ENCODE data around the gene BTNL2. TPM values are rescaled to one million over a fixed set of nuclear protein-coding genes. Genes with fewer than 3 reads are reported as not detected.

Gene BTNL2
- total RNA-seq, 3 donors from 2014 or later, result not detected

- no peak for TF ChIP-seq CTCF (IDR thresholded peaks at IDR 0.05)
- Histone ChIP-seq H3K9me3 (no peaks in the 10 kb centered on the region), H3K4me1 (ENCODE audit: low read depth) (no peaks in the 10 kb centered on the region), H3K4me3 (no peak overlapping the region), H3K36me3 (ENCODE audit: low read depth) (no peaks in the 10 kb centered on the region)
- DNase-seq (no peak), ATAC-seq (no peak)
- intact Hi-C loops (cut with DNase I, micrococcal nuclease), result no loop called here
These were observed 15.5 kb downstream of the BTNL2 start for GRCh38 chr6:32391505-32391904.

- Histone ChIP-seq H3K36me3 (ENCODE audit: low read depth) (no peaks in the 10 kb centered on the region), H3K4me3 (no peak overlapping the region), H3K9me3 (no peaks in the 10 kb centered on the region), H3K4me1 (ENCODE audit: low read depth) (no peaks in the 10 kb centered on the region)
- no peak for TF ChIP-seq CTCF (IDR thresholded peaks at IDR 0.05)
- ATAC-seq (no peak), DNase-seq (no peak)
- intact Hi-C loops (cut with DNase I, micrococcal nuclease), result no loop called here
These were observed 19.2 kb downstream of the BTNL2 start for GRCh38 chr6:32387589-32388340.

GRCh38 chr6:32386040-32386439, 20.9 kb downstream of the BTNL2 start:
- DNase-seq, result no peak
- ATAC-seq, result no peak
- no peaks in the 10 kb centered on the region for H3K9me3 ChIP-seq
- no peaks in the 10 kb centered on the region for H3K36me3 ChIP-seq (ENCODE audit: low read depth)
- no peak overlapping the region for H3K4me3 ChIP-seq
- H3K4me1 ChIP-seq (ENCODE audit: low read depth), result no peaks in the 10 kb centered on the region
- intact Hi-C loops (cut with DNase I, micrococcal nuclease), result no loop called here
- no peak for TF ChIP-seq CTCF (IDR thresholded peaks at IDR 0.05)

- no peak for DNase-seq
- intact Hi-C loops (cut with DNase I, micrococcal nuclease), result no loop called here
- TF ChIP-seq CTCF (IDR thresholded peaks at IDR 0.05), result no peak
- no peak for ATAC-seq
- Histone ChIP-seq H3K4me3 (no peak overlapping the region), H3K36me3 (ENCODE audit: low read depth) (no peaks in the 10 kb centered on the region), H3K9me3 (no peaks in the 10 kb centered on the region), H3K4me1 (ENCODE audit: low read depth) (no peaks in the 10 kb centered on the region)
These were observed 24.1 kb downstream of the BTNL2 start for GRCh38 chr6:32382757-32383420.

- intact Hi-C loops (cut with DNase I, micrococcal nuclease), result no loop called here
- TF ChIP-seq CTCF (IDR thresholded peaks at IDR 0.05), result no peak
- Histone ChIP-seq H3K4me3 (no peak overlapping the region), H3K4me1 (ENCODE audit: low read depth) (no peaks in the 10 kb centered on the region), H3K36me3 (ENCODE audit: low read depth) (no peaks in the 10 kb centered on the region), H3K9me3 (no peaks in the 10 kb centered on the region)
- DNase-seq (no peak), ATAC-seq (no peak)
These were observed 27.4 kb downstream of the BTNL2 start for GRCh38 chr6:32379545-32379944.
